ENCODE measurements around the gene DIRAS1.

The DIRAS1 gene

GRCh38 chr19:2720777-2721569 lies at the start of gene DIRAS1:
TSS of gene DIRAS1 (minus strand) at chr19:2721372. CDS start at chr19:2717806, 3,566 bp downstream.
- no peak for DNase-seq

- no peak for DNase-seq
These were observed 49.2 kb upstream of the DIRAS1 start for GRCh38 chr19:2770055-2771013.

- no peak for DNase-seq
These were observed 48.0 kb upstream of the DIRAS1 start for GRCh38 chr19:2769218-2769617.

GRCh38 chr19:2768365-2769132 lies 47.4 kb upstream of the DIRAS1 start:
- no peak for DNase-seq

GRCh38 chr19:2767688-2768087 lies 46.5 kb upstream of the DIRAS1 start:
- DNase-seq = no peak

GRCh38 chr19:2766594-2767372 lies 45.6 kb upstream of the DIRAS1 start:
- DNase-seq = no peak

- no peak for DNase-seq
These were observed 44.2 kb upstream of the DIRAS1 start for GRCh38 chr19:2765376-2765775.

- no peak for DNase-seq
These were observed 43.8 kb upstream of the DIRAS1 start for GRCh38 chr19:2764945-2765344.

- DNase-seq = no peak
These were observed 42.5 kb upstream of the DIRAS1 start for GRCh38 chr19:2763687-2764086.

GRCh38 chr19:2762783-2763496 lies 41.8 kb upstream of the DIRAS1 start:
- no peak for DNase-seq

GRCh38 chr19:2761876-2762782 lies 41.0 kb upstream of the DIRAS1 start:
- DNase-seq = no peak

GRCh38 chr19:2761309-2761677 lies 40.1 kb upstream of the DIRAS1 start:
- no peak for DNase-seq

GRCh38 chr19:2759965-2760364 lies 38.8 kb upstream of the DIRAS1 start:
- no peak for DNase-seq

- DNase-seq = no peak
These were observed 38.2 kb upstream of the DIRAS1 start for GRCh38 chr19:2759362-2759761.

GRCh38 chr19:2758601-2759313 lies 37.6 kb upstream of the DIRAS1 start:
- no peak for DNase-seq

- DNase-seq = no peak
These were observed 36.0 kb upstream of the DIRAS1 start for GRCh38 chr19:2756921-2757881.

- DNase-seq = no peak
These were observed 35.3 kb upstream of the DIRAS1 start for GRCh38 chr19:2756477-2756876.

GRCh38 chr19:2755811-2756210 lies 34.6 kb upstream of the DIRAS1 start:
- no peak for DNase-seq

GRCh38 chr19:2755448-2755705 lies 34.2 kb upstream of the DIRAS1 start:
- DNase-seq = no peak
